Measurements from ENCODE around the gene ETFA.

ETFA gene

DNA sequence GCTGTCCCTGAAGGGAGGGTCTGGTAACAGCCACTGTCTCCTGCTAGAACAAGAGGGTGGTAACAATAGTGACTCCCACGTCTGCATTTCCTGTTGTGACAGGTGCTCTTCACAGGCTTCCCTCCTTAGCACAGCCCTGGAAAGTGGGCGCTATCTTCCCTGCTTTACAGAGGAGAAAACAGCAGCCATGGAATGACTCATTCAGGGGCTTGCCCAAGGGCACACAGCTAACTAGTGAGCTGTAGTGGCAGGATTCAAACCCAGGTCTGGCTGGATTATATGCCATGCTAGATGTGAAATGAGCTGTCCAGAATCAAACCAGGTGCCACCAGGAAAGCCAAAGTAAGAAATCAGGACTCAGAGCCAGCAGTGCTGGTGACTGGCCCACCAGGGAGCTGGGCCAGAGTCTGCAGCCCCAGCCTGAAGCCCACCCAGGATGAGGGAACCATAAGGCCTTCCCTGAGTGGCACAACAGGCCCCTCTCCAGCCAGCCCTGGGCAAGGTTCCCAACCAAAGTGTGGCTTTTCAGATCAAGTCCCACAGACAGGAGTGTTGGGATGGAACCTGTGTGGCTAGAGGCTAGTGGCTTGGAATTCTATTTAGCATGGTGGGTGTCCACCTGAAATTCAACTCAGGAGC is 102.4 kb downstream of the ETFA start:
- DNase-seq, result no peak

DNA sequence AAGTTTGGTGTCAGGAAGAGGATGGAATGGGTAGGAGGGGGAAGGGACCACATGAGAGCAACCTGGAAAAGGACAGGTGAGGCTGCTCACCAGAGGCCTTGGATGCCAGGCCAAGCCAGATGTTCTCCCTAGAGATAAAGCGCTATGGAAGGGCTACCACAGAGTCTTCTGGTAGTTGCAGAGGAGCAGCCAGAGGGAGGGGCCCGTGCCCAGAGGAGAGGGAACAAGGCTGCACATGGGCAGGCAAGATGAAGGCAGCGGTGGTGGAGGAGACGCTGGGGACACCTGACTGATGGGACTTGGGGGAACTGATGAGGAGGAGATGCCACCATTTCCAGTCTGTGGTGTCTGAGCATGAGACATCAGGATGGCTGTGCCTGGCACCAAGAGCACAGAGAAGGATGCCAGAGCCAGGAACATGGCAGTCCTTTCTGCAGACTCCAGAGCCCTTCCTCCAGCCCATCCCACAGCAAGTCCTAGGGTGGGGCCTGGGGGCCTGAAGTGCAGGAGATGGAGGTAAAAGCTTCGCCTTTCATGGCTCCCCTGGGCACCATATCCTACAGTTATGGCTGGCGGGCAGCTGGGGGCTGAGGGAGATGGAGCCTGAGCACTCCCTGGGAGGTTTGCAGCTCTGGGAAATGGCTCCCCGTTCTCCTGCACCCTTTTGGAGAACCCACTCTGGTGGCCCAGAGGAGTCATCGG is 103.0 kb downstream of the ETFA start:
- DNase-seq, result no peak

DNA sequence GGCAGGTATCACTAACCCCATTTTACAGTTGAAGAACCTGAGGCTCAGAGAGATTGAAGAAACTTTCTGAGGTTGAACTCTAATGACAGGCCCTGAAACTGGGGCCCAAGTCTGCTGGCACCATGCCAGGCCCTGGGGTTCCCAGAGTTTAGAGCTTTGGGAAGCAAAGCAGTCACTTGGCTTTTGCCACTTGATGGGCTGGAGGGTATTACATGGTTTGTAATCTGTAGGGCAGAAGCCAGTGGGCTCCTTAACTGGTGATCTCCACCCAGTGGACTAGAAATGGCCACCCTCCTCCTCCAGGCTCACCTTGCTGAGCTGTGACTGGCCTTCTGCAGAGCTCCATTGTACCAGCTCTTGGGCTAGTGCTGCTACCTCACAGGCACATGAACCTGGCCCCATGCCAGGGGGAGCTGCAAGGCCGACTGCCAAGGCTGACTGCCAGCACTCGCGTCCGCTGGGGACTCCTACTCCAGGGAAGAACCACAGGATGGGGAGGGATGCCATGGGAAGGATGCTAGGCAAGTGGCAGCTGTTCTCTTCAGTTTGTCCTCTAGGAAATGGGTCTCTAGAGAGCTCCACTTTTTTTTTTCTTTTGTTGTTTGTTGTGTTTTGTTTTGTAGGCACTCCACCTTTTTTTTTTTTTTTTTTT is 104.8 kb downstream of the ETFA start:
- no peak for DNase-seq

DNA sequence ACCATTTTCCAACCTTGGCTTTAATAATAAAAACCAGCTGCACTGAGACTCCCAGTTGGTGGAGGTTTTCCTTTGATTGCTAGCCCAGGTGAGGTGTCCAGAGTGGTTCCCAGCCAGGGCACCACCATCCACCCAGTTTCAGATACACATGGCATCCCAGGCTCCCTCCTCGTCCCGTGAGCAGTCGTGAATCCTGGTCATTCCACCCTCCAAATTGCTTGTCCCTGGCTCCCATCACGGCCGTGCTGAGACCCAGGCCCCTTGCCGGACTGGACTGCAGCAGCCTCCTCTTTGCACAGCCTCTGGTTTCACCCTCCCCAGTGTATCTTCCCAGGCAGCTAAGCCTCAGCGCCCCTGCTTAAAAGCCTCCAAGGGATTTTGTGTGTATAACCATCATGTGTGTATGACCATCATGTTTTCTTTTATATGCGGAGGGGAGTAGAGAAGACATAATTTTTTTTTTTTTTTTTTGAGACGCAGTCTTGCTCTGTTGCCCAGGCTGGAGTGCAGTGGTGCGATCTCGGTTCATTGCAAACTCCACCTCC is 106.3 kb downstream of the ETFA start:
- DNase-seq, result no peak

DNA sequence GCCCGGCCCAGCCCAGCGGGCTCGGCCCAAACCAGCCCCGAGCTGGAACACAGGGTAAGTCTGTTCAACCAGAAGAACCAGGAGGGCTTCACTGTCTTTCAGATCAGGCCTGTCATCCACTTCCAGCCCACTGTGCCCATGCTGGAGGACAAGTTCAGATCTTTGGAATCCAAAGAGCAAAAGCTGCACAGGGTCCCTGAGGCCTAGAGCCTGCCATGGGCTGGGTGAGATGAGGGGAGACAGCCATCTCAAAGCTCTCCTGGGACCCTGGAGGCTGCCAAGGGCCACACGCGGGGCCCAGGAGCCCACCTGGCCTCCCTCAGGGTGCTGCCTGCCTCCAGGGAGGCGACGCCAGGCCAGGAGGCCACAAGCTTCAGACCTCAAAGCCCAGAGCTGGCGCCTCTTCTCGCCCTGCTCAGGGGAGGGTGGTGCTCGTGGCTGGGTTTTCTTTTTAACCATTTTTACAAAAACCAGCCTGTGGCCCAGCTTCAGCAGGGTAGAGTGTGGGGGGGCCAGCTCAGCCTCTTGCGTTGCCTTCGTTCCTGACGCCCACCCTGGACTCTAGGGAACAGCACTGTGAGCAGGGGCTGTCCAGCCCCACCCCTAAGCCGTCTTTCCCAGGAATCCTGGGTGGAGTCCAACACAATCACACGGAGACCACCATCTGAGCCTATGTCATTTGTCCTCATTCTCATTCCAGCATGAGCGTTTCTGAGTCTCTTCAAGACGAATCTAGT is 107.0 kb downstream of the ETFA start:
- no peak for DNase-seq

DNA sequence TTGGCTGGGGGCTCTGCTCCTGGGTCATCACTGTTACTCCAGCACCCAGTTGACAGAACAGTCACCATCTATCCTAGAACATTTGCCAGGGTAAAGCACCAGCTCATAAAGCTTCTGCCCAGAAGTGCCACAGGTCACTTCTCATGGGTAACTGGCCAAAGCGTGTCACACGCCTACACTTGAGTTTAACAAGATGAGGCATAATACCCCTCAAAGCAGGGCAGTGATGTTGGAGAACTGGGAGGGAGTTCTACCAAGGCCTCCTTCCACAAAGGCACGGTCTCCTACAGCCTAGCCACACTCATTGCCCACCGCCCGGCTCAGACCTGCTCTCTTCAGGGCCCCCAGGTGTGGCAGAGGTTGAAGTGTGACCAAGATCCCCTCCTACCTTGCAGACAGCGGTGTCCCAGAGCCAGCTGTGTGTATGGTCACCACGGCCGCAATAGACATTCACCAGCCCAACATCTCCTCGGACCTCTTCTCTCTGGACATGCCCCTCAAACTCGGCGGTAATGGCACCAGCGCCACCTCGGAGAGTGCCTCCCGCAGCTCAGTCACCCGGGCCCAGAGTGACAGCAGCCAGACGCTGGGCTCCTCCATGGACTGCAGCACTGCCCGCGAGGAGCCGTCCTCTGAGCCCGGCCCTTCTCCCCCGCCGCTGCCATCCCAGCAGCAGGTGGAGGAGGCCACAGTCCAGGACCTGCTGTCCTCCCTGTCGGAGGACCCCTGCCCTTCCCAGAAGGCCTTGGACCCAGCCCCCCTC is 107.7 kb downstream of the ETFA start:
- no peak for DNase-seq

DNA sequence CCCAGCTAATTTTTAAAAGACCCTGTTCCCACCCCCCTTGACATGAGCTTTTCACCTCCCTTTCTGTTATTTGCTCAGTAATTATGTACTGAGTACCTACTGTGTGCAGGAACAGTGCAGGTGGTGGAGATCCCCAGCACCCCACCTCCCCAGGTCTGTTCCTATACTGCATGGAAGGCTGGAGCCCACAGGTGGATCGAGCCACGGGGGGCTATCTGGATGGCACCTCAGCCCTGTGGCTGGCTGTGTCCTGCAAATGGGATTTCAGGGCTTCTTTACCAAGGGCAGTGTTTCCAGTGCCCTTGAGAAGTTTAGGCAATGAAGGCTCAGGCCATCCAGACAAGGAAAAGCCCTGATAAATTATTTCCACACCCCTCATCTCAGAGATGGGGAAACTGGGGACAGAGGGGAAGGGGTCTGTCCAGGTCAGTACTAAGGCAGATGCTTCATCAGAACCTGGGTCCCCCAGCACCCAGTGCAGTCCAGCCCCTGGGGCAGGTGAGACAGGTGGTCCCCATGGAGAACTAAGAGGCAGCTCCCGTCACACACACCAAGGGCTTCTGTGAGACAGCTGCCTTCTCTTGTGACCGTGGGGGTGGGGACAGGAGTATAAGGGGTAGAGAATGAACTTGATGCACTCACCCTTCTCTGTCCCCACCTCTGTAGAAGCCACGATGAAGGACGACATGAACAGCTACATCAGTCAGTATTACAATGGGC is 109.6 kb downstream of the ETFA start:
- DNase-seq, result no peak

DNA sequence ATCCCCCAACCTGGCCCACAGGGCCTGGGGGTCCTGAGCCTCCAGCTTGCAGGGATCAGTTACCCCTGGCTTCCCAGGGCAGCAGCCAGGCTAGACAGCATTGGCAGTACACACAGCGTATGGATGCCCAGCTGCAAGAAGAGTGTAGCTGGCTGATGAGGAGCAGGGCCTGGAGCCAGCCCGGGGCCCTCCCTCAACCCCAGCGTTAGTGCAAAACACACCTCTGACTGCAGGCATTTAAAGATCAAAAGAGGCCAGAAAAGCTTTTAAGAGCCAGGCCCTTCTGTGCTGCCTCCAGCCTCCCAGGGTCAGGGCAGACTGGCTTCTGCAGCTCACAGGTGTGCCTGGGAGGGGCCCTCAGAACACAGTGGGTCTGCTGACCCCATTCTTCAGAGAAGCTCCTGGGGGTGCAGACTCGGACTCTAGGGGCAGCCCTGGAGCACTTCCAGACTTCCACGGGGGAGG is 110.6 kb downstream of the ETFA start:
- DNase-seq, result no peak

DNA sequence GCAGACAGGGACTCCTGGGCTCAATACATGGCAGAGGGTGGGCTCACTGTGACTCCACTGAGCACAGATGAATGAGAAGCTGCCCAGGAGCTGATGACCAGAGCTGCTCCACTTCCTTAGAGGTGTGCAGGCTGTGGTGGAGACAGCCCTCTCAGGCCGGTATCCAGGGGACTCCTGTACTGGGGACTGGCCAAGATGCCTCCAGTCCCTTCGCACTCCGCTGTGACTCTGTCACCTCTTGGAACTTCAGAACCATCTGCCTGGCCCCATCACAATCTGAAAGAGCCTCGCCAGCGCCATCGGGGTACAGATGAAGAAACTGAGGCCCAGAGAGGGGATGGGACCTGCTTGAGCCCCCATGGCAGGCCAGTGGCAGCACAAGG is 111.2 kb downstream of the ETFA start:
- DNase-seq, result no peak

DNA sequence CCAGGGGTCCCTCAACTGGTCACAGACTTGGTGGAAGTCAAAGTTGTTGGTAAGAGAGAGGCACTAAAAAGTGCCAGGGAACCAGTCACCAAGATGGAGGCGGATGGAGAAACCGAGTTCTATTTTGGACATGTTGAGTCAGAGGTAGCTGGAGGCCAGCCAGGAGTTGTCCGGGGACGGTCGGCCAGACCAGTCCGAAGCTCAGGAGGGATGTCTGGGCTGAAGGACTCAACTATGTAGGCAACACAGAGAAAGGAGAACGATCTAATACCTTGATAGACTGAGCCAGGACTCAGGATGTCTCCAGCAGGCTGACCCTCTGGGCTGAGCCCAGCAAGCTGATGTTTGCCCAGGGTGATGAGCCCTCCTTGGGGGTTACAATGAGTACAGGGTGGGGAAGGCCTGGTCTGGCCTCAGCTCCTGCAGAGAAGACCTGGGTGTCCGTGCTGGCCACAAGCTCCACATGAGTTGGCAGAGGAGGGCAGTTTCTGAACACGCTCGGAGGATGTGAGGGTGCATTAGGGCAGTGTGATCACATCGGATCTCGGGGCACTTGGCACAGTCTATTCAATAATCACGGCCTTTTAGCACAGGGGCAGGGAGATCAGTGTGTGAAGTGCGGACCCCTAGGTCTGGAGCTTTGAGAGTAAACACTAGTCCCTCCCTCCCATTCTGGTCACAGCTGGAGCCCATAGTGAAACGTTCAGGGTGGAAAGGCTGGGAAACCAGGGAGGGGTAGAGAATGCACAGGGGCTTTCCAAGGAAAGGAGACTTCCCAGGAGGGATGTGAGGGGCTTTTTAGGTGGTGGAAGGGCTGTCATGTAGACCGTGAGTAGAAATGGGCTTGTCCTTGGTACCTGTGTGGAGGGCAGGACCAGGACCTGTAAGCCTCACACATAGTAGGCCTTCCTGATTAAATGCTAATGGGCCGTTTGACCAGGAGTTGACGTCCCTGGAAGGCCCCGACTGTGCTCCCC is 111.9 kb downstream of the ETFA start:
- no peak for DNase-seq

DNA sequence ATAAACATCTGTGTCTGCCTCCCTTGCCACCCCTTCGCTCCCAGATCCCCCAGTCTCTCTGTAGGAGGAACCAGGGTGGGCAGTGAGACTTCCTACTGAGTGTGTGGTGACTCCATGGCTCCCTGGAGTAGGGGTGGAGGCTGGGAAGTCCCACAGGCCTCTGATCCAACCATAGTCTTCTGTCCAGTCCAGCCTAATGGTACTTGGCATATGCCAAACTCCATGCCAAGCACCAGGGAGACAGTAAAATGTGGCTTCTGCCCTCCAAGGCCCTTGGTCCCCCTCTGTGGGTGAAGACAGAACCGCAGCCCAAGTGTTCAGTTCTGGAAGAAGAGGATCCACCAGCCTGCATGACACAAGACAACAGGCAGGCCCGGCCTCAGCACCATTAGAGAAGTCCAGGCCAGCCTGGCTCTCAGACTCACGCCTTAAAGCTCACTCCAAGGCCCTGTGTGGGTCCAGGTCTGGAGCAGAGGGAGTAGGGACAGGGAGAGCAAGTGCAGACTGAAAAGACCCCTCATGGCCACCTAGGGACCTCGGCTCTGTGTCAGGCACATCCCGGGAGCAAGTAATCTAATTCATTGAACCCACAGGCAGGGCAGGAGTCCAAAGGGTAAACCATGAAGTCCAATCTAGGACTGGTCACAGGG is 112.7 kb downstream of the ETFA start:
- DNase-seq, result no peak

DNA sequence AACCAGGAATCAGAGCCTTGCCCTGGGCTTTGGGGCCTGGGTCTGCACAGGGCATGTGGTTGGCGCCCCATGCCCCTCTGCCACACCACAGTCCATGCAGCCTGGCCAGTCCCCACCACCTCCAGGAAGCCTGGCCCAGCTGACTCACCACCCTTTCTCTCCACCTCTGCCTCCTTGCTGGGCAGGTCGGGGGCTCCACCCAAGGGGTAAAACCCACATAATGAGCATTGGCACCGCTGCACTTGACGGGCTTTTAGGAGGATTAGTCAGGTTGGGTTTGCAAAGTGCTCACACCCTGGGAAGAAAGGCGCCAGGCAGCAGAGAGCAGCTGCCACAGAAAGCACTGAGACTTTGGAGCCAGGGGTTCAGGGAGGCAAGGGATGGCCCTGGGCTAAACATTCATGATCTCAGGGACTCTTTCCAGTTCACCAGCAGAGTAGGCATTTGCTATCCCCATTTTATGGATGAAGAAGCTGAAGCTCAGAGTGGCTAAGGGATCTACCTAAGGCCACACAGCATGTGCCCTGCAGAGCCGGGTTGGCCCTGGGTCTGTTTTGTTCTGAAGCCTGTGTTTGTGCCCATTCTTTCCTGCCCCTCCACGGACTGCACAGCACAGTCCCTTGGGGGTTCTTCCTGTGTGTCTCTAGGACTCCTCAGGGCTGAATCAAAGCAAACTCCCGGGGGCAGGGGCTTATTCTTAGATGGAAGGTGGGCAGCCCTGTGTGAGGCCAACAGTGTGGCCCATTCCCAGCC is 113.4 kb downstream of the ETFA start:
- DNase-seq, result no peak

DNA sequence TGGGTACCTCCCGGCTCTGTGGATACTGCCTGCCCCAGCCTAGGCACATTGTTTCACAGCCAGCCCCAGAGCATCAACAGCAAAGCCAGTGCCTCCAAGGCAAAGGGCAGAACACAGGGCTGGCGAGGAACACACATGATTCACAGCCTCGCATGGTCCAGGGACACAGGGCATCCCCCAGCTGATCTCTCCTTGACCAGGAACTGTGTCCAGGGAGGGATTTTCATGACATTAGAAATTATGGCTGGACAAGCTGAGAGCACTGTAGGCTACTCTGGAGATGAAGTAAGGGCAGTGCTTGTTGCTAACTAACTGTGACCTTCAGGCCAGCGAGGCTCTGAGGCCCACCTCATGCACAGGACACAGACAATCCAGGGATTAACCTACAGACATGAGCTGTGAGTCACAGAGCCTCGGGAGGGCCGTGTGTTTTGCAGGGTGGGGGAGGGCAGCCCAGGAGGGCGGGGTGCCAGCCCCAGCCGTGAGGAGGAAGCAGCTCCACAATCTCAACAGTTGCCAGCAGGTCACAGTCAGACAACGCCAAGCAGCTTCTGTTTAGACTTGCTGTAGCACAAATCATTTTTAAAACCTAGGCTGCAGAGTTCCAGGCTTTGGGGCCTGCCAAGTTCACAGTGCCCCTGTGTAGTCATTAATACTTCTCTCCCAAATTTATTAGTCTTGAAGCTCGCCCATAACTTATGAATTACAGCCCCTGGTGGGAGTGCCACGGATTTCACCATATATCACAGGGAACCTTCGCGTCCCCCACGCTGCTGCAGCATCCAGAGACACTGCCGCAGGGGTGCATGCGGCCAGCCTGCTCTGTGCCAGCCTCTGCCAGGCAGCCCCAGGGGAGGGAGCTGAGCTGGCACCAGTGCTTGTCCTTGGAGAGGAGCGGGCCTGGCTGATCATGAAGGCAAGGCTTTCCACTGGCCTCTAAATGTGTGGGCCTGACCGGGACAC is 114.7 kb downstream of the ETFA start:
- DNase-seq, result no peak

DNA sequence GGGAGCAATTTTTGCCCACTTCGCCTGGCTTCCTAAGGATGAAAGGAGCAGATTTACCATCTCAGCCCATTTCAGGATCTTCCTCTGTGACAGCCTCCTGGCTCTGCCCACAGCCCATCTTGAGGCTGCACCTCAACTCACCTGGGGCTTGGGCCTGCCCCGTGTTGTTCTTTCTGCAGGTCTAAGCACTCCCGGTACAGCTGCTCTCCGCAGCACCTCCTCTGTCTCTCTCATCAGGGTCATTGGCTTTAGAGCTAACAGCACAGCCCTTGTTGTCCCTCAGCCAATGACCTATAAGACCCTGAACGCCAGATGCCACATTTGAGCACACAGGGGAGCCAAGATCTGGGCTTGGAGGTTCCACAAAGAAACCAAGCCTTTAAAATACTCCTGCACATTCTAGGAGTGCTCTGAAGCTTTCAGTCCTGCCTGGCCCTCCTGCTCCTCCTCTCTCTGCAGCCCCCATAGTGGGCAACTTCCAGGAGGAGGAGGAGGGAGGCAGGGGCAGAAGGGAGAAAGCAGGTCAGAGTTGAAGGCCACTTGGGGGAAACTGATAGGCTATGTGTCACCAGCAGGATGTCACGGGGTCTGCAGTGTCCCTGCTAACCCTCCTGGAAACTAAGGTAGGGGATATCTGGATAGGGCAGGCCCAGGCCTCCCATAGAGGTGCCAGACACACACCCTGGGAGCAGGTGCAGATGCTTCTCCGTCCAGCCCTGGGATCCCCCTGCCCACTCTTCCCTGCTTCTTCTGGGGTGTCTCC is 115.6 kb downstream of the ETFA start:
- no peak for DNase-seq

DNA sequence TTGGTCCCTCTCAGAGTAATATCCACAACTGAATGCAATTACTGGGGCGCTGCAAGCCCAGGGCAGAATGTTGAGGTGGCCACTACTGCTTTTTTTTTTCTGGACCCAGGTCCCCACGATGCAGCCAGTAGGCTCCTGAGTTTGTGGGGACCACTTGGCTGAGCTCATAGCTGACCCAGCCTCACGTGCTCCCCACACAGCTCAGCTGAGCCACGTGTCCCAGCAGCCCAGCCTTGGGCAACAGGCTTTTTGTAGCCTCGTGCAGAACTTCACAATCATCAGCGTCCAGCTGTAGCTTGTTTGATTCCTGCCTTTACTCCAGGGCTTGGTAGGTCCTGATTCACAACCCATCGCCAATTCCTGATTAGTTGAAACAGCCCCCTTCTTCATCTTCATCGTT is 117.3 kb downstream of the ETFA start:
- DNase-seq, result no peak

DNA sequence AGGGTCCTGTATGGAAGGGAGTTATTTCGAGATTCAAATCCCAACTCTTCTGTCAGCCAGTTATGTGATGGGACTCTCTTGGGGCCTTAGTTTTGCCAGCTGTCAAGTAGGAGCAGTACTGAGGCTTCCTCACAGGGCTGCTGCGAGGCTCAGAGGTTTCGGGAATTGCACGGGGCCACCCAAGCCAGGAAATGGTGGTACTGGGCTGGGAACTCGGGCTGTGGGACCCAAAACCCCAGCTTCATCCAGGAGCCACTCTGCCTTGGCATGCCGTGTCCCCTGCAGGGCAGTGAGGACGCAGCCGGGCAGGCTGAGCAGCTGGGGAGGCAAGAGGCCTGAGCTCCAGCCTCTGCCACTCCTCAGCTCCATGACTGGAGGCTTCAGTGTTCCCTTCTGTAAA is 118.6 kb downstream of the ETFA start:
- no peak for DNase-seq

DNA sequence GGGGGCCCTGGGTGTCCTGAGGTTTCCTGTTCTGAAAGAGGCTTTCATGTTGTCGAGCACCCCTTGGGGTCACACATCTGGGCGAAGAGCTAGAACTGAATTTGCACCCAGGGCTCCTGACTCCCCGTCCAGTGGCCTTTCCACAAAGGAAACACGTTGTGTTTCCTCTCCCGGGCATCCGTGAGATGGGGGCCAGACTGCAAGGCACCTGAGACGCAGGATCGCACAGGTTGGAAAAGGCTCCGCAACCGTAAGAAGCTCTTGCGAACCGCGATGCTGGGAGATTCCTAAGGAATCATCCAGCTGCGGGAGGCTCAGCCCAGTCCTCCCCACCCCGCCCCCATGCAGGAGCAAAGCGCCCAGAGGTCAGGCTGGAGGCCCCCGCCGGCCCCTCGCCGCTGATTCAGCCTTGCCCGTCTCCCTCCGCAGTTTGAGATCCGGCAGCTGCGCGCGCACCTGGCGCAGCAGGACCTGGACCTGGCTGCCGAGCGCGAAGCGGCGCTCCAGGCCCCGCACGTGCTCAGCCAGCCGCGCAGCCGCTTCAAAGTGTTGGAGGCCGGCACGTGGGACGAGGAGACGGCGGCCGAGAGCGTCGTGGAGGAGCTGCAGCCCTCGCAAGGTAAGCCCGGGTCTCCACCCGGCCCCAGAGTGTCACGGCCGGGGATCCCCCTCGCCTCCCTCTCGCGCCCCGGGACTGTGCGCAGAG is 119.6 kb downstream of the ETFA start:
- DNase-seq, result no peak

All from NCI-H1417 treated with DMSO at 0.1 percent for 48 hours (cell line).